H1 (cell line): Measurements from ENCODE around the gene NDST4. TPM values are rescaled to one million over a fixed set of nuclear protein-coding genes. Genes with fewer than 3 reads are reported as not detected.

Experiments used
- CTCF ChIA-PET: fragments of 300-600 bp; sonication (Branson Sonifier 250); formaldehyde crosslinking; loops from one replicate; lab custom pipeline; 2021; ENCODE audit not compliant: partially characterized antibody; lab: Charles Lee
- POLR2A ChIA-PET: fragments of 300-600 bp; sonication (Branson Sonifier 250); formaldehyde crosslinking; loops from one replicate; lab custom pipeline; 2021; ENCODE audit warnings: inconsistent platforms; ENCODE audit not compliant: partially characterized antibody; lab: Charles Lee
- DNase-seq, 2 experiments: peaks; one replicate each; pipeline versions ENCODE4 v3.0.0 to v3.0.0-alpha.2; 2010 to 2022; ENCODE audit warnings: low spot score in 2 of 2, low read depth in 1 of 2, mixed read lengths in 1 of 2
- FAIRE-seq: peaks from 2 replicates; lab custom pipeline; 2011; peaks lifted over from hg19 to GRCh38; lab: Jason Lieb, UNC
- H2AFZ ChIP-seq: 2 replicates; pipeline ENCODE4 v1.8.1; 2012; ENCODE audit warnings: low read length, inconsistent platforms
- H2AK5ac ChIP-seq: 2 replicates; pipeline ENCODE4 v1.6.1; 2013; ENCODE audit warnings: low read depth, low read length
- H2BK120ac ChIP-seq: replicated peaks from 2 replicates; pipeline ENCODE3; 2013; ENCODE audit warnings: low read depth, low read length, inconsistent platforms
- H2BK12ac ChIP-seq: 2 replicates; pipeline ENCODE4 v1.6.1; 2013; ENCODE audit warnings: low read depth, low read length
- H2BK15ac ChIP-seq: 2 replicates; pipeline ENCODE4 v1.6.1; 2013; ENCODE audit warnings: low read length
- H2BK20ac ChIP-seq: 2 replicates; pipeline ENCODE4 v1.6.1; 2013; ENCODE audit warnings: low read length
- H2BK5ac ChIP-seq: 2 replicates; pipeline ENCODE4 v1.6.1; 2013; ENCODE audit warnings: low read depth, low read length
- H3K14ac ChIP-seq: 2 replicates; pipeline ENCODE4 v1.6.1; 2013; ENCODE audit warnings: inconsistent platforms; ENCODE audit not compliant: insufficient read length
- H3K18ac ChIP-seq: 2 replicates; pipeline ENCODE4 v1.6.1; 2013; ENCODE audit warnings: low read length; ENCODE audit errors: extremely low read depth
- H3K23ac ChIP-seq: 2 replicates; pipeline ENCODE4 v1.6.1; 2013; ENCODE audit warnings: inconsistent platforms; ENCODE audit not compliant: insufficient read length
- H3K23me2 ChIP-seq: 2 replicates; pipeline ENCODE4 v1.6.1; 2013; ENCODE audit warnings: low read depth, low read length
- H3K27ac ChIP-seq: 2 replicates; pipeline ENCODE4 v1.6.1; 2011; ENCODE audit warnings: low read depth, low read length, inconsistent platforms
- H3K27me3 ChIP-seq, 4 experiments: replicated peaks in 1 of 4; 1 replicate in 1 of 4; 2 replicates in 3 of 4; pipeline versions ENCODE4 v1.6.1 to v1.8.1; 2011 to 2013; ENCODE audit warnings: low read length in 3 of 4, mild to moderate bottlenecking in 3 of 4, inconsistent platforms in 2 of 4, mixed read lengths in 2 of 4, moderate library complexity in 1 of 4; ENCODE audit not compliant: control insufficient read depth in 3 of 4, insufficient read depth in 3 of 4; ENCODE audit errors: extremely low read depth in 1 of 4
- H3K36me3 ChIP-seq, 4 experiments: 2 replicates each; pipeline versions ENCODE4 v1.6.1 to v1.8.1; 2011 to 2013; ENCODE audit warnings: mild to moderate bottlenecking in 4 of 4, low read length in 3 of 4, moderate library complexity in 2 of 4, control low read depth in 1 of 4, inconsistent platforms in 1 of 4; ENCODE audit not compliant: insufficient read depth in 4 of 4, control insufficient read depth in 2 of 4
- H3K4ac ChIP-seq: replicated peaks from 2 replicates; pipeline ENCODE3; 2013; ENCODE audit warnings: low read length, low read depth, mixed read lengths, inconsistent platforms; ENCODE audit not compliant: insufficient read length
- H3K4me1 ChIP-seq, 4 experiments: replicated peaks in 1 of 4; 1 replicate in 1 of 4; 2 replicates in 3 of 4; pipeline versions ENCODE4 v1.6.1 to v1.8.1; 2011 to 2013; ENCODE audit warnings: low read length in 3 of 4, inconsistent platforms in 2 of 4, mixed read lengths in 1 of 4; ENCODE audit not compliant: insufficient read depth in 4 of 4, control insufficient read depth in 3 of 4
- H3K4me2 ChIP-seq, 2 experiments: 2 replicates each; pipeline versions ENCODE4 v1.6.1 to v1.8.1; 2011 to 2013; ENCODE audit warnings: low read depth in 2 of 2, low read length in 2 of 2, control low read depth in 1 of 2, inconsistent platforms in 1 of 2, mild to moderate bottlenecking in 1 of 2; ENCODE audit not compliant: insufficient read depth in 1 of 2
- H3K4me3 ChIP-seq, 4 experiments: fragments of 200-600, 300-600 bp in 1 of 4; sonication (generic), shearing (Covaris generic), sonication (Bioruptor Twin) in 1 of 4; 2 replicates each; pipeline versions ENCODE4 v1.5.1 to v1.8.1; 2011 to 2016; ENCODE audit warnings: low read length in 4 of 4, low read depth in 3 of 4, control low read depth in 2 of 4, inconsistent platforms in 2 of 4, mild to moderate bottlenecking in 2 of 4, mixed read lengths in 1 of 4, moderate library complexity in 1 of 4; ENCODE audit not compliant: insufficient read depth in 2 of 4; ENCODE audit errors: extremely low read depth in 1 of 4
- H3K56ac ChIP-seq: replicated peaks from 2 replicates; pipeline ENCODE3; 2013; ENCODE audit warnings: low read depth, mild to moderate bottlenecking, mixed read lengths, low read length, inconsistent platforms; ENCODE audit not compliant: insufficient read length
- H3K79me1 ChIP-seq: 2 replicates; pipeline ENCODE4 v1.6.1; 2013; ENCODE audit warnings: low read depth, low read length, control low read depth
- H3K79me2 ChIP-seq, 2 experiments: 2 replicates each; pipeline versions ENCODE4 v1.6.1 to v1.8.1; 2012 to 2013; ENCODE audit warnings: low read length in 2 of 2, mild to moderate bottlenecking in 2 of 2, inconsistent platforms in 1 of 2; ENCODE audit not compliant: insufficient read depth in 2 of 2, control insufficient read depth in 1 of 2
- H3K9ac ChIP-seq, 4 experiments: replicated peaks in 1 of 4; 1 replicate in 1 of 4; 2 replicates in 3 of 4; pipeline versions ENCODE4 v1.6.1 to v1.8.1; 2011 to 2013; ENCODE audit warnings: low read depth in 3 of 4, low read length in 3 of 4, control low read depth in 2 of 4, mild to moderate bottlenecking in 2 of 4, moderate library complexity in 2 of 4, inconsistent platforms in 1 of 4; ENCODE audit errors: extremely low read depth in 1 of 4
- H3K9me3 ChIP-seq, 2 experiments: 2 replicates each; pipeline versions ENCODE4 v1.6.1 to v1.8.1; 2012 to 2013; ENCODE audit warnings: mild to moderate bottlenecking in 2 of 2, moderate library complexity in 2 of 2, control low read depth in 1 of 2, inconsistent platforms in 1 of 2, low read depth in 1 of 2, low read length in 1 of 2, mixed read lengths in 1 of 2; ENCODE audit not compliant: insufficient read depth in 2 of 2
- H4K20me1 ChIP-seq, 2 experiments: replicated peaks in 1 of 2; 2 replicates each; pipeline versions ENCODE3 to v1.8.1; 2011 to 2013; ENCODE audit warnings: inconsistent platforms in 2 of 2, low read length in 2 of 2, mild to moderate bottlenecking in 1 of 2; ENCODE audit not compliant: insufficient read depth in 2 of 2, control insufficient read depth in 1 of 2
- H4K5ac ChIP-seq: 2 replicates; pipeline ENCODE4 v1.6.1; 2013; ENCODE audit warnings: low read length, low read depth, mixed read lengths, inconsistent platforms; ENCODE audit not compliant: insufficient read length
- H4K8ac ChIP-seq: 2 replicates; pipeline ENCODE4 v1.8.0; 2013; ENCODE audit warnings: mild to moderate bottlenecking, moderate library complexity, low read length, inconsistent platforms; ENCODE audit not compliant: insufficient read depth; ENCODE audit errors: extremely low read depth
- H4K91ac ChIP-seq: replicated peaks from 2 replicates; pipeline ENCODE3; 2013; ENCODE audit warnings: low read length, mixed read lengths, inconsistent platforms; ENCODE audit not compliant: insufficient read length
- BCL11A ChIP-seq, 2 experiments: IDR thresholded peaks; one replicate each; pipeline ENCODE4 v1.6.1; 2011; ENCODE audit warnings: low read depth in 2 of 2, low read length in 2 of 2, mild to moderate bottlenecking in 2 of 2
- BRCA1 ChIP-seq: IDR thresholded peaks from 2 replicates; pipeline ENCODE4 v1.6.1; 2012; ENCODE audit warnings: low read depth, low read length, improper control_type of control experiment
- CBX5 ChIP-seq: fragments of 300-800, 300-1000 bp; sonication (generic); IDR thresholded peaks from 2 replicates; pipeline ENCODE4 v1.7.1; 2016; ENCODE audit warnings: antibody characterized with exemption, low read length, low read depth
- CBX8 ChIP-seq: fragments of 300-800, 300-1000 bp; sonication (generic); IDR thresholded peaks from 2 replicates; pipeline ENCODE4 v1.7.1; 2016; ENCODE audit warnings: low read depth, low read length, borderline replicate concordance
- CEBPB ChIP-seq: IDR thresholded peaks from 2 replicates; pipeline ENCODE4 v1.6.1; 2012; ENCODE audit warnings: low read depth, low read length
- GABPA ChIP-seq: IDR thresholded peaks from 2 replicates; pipeline ENCODE4 v1.6.1; 2011; ENCODE audit warnings: mild to moderate bottlenecking, low read length, moderate library complexity, borderline replicate concordance; ENCODE audit not compliant: insufficient read depth
- GTF2F1 ChIP-seq: IDR thresholded peaks from 2 replicates; pipeline ENCODE4 v1.6.1; 2012; ENCODE audit warnings: low read depth, low read length, improper control_type of control experiment, borderline replicate concordance
- JUN ChIP-seq: IDR thresholded peaks from 2 replicates; pipeline ENCODE4 v1.6.1; 2011; ENCODE audit warnings: low read depth, mild to moderate bottlenecking, improper control_type of control experiment, low read length
- YY1 ChIP-seq: IDR thresholded peaks from 2 replicates; pipeline ENCODE4 v1.6.1; 2011; ENCODE audit warnings: low read depth, mild to moderate bottlenecking, low read length
- WGBS, 2 experiments: shearing (Covaris generic) in 1 of 2; methylation state at CpG; one replicate each; pipeline versions ENCODE4 v1.1.6 to v1.1.7; 2013 to 2015; ENCODE audit warnings: low lambda C conversion rate in 2 of 2, mixed read lengths in 2 of 2, inconsistent platforms in 1 of 2, low coverage in 1 of 2, missing lambda C conversion rate in 1 of 2; ENCODE audit not compliant: insufficient replicate concordance in 2 of 2, insufficient coverage in 1 of 2, insufficient read length in 1 of 2; ENCODE audit errors: extremely low coverage in 1 of 2, missing lambda C conversion rate in 1 of 2; 5-methylcytosine and 5-hydroxymethylcytosine counted together
- polyA plus RNA-seq, 7 experiments: library from polyadenylated mRNA; depleted of rRNA in 3 of 7; stranded (reverse) in 5 of 7; unstranded in 2 of 7; fragments of >200 nt in 5 of 7; fragments of 200-250 nt in 2 of 7; gene quantifications; 1 replicate in 5 of 7; 2 replicates in 1 of 7; 4 replicates in 1 of 7; pipeline versions ENCODE4 v1.2.1 to v1.2.3, GENCODE V29; 2011 to 2013; ENCODE audit warnings: missing spikeins in 2 of 7, mixed read lengths in 2 of 7
- total RNA-seq: library from RNA; stranded (reverse); fragmentation: NEBNext Ultra II Directional; extraction: Animal tissue kit (Norgen Biotek cat#: 25700); gene quantifications from 2 replicates; pipeline ENCODE4 v1.2.1, GENCODE V29; 2021
- TF ChIP-seq, protein P1 (sequence below): IDR thresholded peaks from 2 replicates; pipeline ENCODE4 v1.6.1; 2011; ENCODE audit warnings: low read length, improper control_type of control experiment
- TF ChIP-seq, protein P2 (sequence below), 3 experiments: IDR thresholded peaks; 1 replicate in 2 of 3; 2 replicates in 1 of 3; pipeline versions ENCODE4 v1.5.1 to v1.6.1; 2011; ENCODE audit warnings: low read length in 3 of 3, mild to moderate bottlenecking in 3 of 3, inconsistent platforms in 2 of 3, low read depth in 1 of 3, moderate library complexity in 1 of 3; ENCODE audit not compliant: insufficient read depth in 1 of 3; ENCODE audit errors: control extremely low read depth in 1 of 3

Gene NDST4
- total and polyA plus RNA-seq, 2 of the 8 experiments (the other 6 are each of a cell fraction or from before 2014, with no cell fraction given), result 0.02 TPM; not detected in 1

DNA sequence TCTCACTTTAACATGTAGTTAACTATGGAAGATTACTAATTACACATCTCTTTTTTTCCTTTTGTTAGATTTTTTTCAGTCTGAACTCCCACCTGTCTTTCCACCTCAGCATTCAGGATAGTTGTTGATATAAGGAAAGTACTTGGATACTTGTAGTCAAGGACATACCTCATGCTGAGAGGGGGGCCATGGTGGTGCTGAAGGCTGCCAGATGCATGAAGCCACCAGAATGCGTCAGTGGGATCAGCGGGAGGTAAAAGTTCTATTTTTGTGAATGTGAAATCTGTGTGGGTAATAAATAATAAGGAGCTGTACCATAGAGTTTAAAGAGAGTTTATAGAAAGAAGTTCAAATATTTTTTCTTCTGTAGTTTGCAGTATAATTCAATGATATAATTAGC lies 13.1 kb upstream of the NDST4 start:
- DNase-seq (no peak), FAIRE-seq (no peak)
- Histone ChIP-seq H3K23me2 (no peaks in the 10 kb centered on the region), H3K36me3 (no peaks in the 10 kb centered on the region), H2BK20ac (no peak overlapping the region), H3K56ac (no peak overlapping the region), H3K27ac (no peak overlapping the region), H3K4me2 (no peak overlapping the region), H3K9ac (no peak overlapping the region), H3K4ac (no peak overlapping the region), H4K91ac (no peak overlapping the region), H2BK12ac (no peak overlapping the region), H2BK120ac (no peak overlapping the region), H3K9me3 (no peaks in the 10 kb centered on the region), H2AK5ac (no peak overlapping the region), H3K14ac (no peak overlapping the region), H2AFZ (no peak overlapping the region), H2BK15ac (no peak overlapping the region), H4K8ac (no peak overlapping the region), H3K79me2 (no peaks in the 10 kb centered on the region), H3K18ac (no peak overlapping the region), H4K5ac (no peak overlapping the region), H3K27me3 (no peaks in the 10 kb centered on the region), H4K20me1 (no peaks in the 10 kb centered on the region), H3K23ac (no peak overlapping the region), H2BK5ac (no peak overlapping the region), H3K4me3 (no peak overlapping the region), H3K4me1 (no peaks in the 10 kb centered on the region), H3K79me1 (no peaks in the 10 kb centered on the region)
- POLR2A ChIA-PET, result no interaction called here
- CTCF ChIA-PET, result interaction anchor here (0.6 to 0.7 kb wide), 2 partner anchors 256 to 418 kb away, joined by 3 read pairs; no protein-coding TSS in a partner anchor
- 95% methylated on average over 2 of the region's 2 CpGs; no CpG with 5 or more reads in 1 of the 2 experiments for WGBS, 2 experiments
- no peak for TF ChIP-seq CBX8
- no peak for TF ChIP-seq JUN
- TF ChIP-seq GABPA, result no peak
- TF ChIP-seq, protein P1, sequence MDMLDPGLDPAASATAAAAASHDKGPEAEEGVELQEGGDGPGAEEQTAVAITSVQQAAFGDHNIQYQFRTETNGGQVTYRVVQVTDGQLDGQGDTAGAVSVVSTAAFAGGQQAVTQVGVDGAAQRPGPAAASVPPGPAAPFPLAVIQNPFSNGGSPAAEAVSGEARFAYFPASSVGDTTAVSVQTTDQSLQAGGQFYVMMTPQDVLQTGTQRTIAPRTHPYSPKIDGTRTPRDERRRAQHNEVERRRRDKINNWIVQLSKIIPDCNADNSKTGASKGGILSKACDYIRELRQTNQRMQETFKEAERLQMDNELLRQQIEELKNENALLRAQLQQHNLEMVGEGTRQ, result no peak
- no peak for TF ChIP-seq YY1
- TF ChIP-seq, protein P2, sequence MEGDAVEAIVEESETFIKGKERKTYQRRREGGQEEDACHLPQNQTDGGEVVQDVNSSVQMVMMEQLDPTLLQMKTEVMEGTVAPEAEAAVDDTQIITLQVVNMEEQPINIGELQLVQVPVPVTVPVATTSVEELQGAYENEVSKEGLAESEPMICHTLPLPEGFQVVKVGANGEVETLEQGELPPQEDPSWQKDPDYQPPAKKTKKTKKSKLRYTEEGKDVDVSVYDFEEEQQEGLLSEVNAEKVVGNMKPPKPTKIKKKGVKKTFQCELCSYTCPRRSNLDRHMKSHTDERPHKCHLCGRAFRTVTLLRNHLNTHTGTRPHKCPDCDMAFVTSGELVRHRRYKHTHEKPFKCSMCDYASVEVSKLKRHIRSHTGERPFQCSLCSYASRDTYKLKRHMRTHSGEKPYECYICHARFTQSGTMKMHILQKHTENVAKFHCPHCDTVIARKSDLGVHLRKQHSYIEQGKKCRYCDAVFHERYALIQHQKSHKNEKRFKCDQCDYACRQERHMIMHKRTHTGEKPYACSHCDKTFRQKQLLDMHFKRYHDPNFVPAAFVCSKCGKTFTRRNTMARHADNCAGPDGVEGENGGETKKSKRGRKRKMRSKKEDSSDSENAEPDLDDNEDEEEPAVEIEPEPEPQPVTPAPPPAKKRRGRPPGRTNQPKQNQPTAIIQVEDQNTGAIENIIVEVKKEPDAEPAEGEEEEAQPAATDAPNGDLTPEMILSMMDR (IDR thresholded peaks at IDR 0.05; ENCODE audit: control extremely low read depth in 1 of 3, insufficient read depth in 1 of 3, low read depth in 1 of 3, low read length in 3 of 3), result no peak
- TF ChIP-seq BRCA1, result no peak
- no peak for TF ChIP-seq CBX5
- no peak for TF ChIP-seq BCL11A (IDR thresholded peaks at IDR 0.05; ENCODE audit: low read depth in 2 of 2, low read length in 2 of 2)
- TF ChIP-seq GTF2F1, result no peak
- no peak for TF ChIP-seq CEBPB
